SK-N-SH treated with all-trans-retinoic acid at 6 μM for 48 hours (cell line): Measurements from ENCODE around the gene ZSWIM6.

Experiments used
- ARNTL ChIP-seq: fragments of 450-650 bp; formaldehyde crosslinking; IDR thresholded peaks from 2 replicates; pipeline ENCODE4 v1.5.0; 2020; ENCODE audit warnings: low read depth, mild to moderate bottlenecking, moderate library complexity, borderline replicate concordance
- CSDC2 ChIP-seq: fragments of 250-450 bp; sonication (Bioruptor Pico); IDR thresholded peaks from 2 replicates; pipeline ENCODE4 v1.5.0; 2020; ENCODE audit warnings: mild to moderate bottlenecking, moderate library complexity
- ESRRG ChIP-seq: fragments of 250-450 bp; sonication (Bioruptor Pico); IDR thresholded peaks from 2 replicates; pipeline ENCODE4 v1.6.1; 2021; ENCODE audit warnings: mild to moderate bottlenecking
- ISL1 ChIP-seq: fragments of 250-450 bp; sonication (Bioruptor Pico); IDR thresholded peaks from 2 replicates; pipeline ENCODE4 v2.1.2; 2022; ENCODE audit warnings: mild to moderate bottlenecking, moderate library complexity
- PPARA ChIP-seq: fragments of 250-450 bp; sonication (Bioruptor Pico); IDR thresholded peaks from 2 replicates; pipeline ENCODE4 v1.5.0; 2020; ENCODE audit warnings: mild to moderate bottlenecking, borderline replicate concordance
- RARB ChIP-seq: fragments of 250-450 bp; sonication (Bioruptor Pico); IDR thresholded peaks from 2 replicates; pipeline ENCODE4 v1.8.0; 2021; ENCODE audit warnings: mild to moderate bottlenecking, moderate library complexity
- SNAI2 ChIP-seq: fragments of 250-450 bp; sonication (Bioruptor Pico); IDR thresholded peaks from 2 replicates; pipeline ENCODE4 v1.5.0; 2020; ENCODE audit warnings: mild to moderate bottlenecking, moderate library complexity
- ZFP30 ChIP-seq: fragments of 450-650 bp; formaldehyde crosslinking; IDR thresholded peaks from 2 replicates; pipeline ENCODE4 v1.5.0; 2022; ENCODE audit warnings: mild to moderate bottlenecking, moderate library complexity
- ZNF565 ChIP-seq: fragments of 450-650 bp; formaldehyde crosslinking; conservative IDR thresholded peaks from 2 replicates; pipeline ENCODE4 v1.5.0; 2020; ENCODE audit warnings: low read depth, mild to moderate bottlenecking, moderate library complexity
- ZNF8 ChIP-seq: fragments of 450-650 bp; formaldehyde crosslinking; IDR thresholded peaks from 2 replicates; pipeline ENCODE4 v1.5.0; 2020; ENCODE audit warnings: mild to moderate bottlenecking, moderate library complexity
- TF ChIP-seq, protein P1 (sequence below): fragments of 250-450 bp; sonication (Bioruptor Pico); IDR thresholded peaks from 2 replicates; pipeline ENCODE4 v1.5.0; 2020; ENCODE audit warnings: mild to moderate bottlenecking, moderate library complexity
- TF ChIP-seq, protein P2 (sequence below): fragments of 250-450 bp; sonication (Bioruptor Pico); IDR thresholded peaks from 2 replicates; pipeline ENCODE4 v1.5.1; 2020; ENCODE audit warnings: low read depth, mild to moderate bottlenecking, moderate library complexity
- TF ChIP-seq, protein P3 (sequence below): fragments of 250-450 bp; sonication (Bioruptor Pico); IDR thresholded peaks from 2 replicates; pipeline ENCODE4 v1.8.0; 2020; ENCODE audit warnings: mild to moderate bottlenecking, moderate library complexity, borderline replicate concordance
- TF ChIP-seq, protein P4 (sequence below): fragments of 250-450 bp; sonication (Bioruptor Pico); IDR thresholded peaks from 2 replicates; pipeline ENCODE4 v1.8.0; 2021; ENCODE audit warnings: low read depth, mild to moderate bottlenecking, moderate library complexity, borderline replicate concordance

DNA sequence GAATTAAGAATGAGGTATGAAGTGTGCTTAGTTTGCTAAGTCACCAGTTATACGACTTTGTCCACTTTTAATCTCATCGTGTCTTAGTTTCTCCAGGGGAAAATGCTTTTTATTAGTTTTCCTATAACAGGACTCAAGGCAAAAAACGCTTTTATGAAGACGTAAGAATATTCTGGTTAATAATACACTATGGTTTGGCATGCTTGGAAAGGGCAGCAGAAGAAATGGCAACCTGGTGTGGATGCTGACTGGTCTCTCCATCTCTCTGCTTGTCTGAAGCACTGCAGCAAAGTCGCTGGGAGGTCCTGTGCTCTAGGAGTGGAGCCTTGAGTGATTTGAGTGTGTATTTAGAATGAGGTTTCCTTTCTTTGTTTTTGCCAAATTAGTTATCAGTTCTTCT is 78.8 kb downstream of the ZSWIM6 start:
- TF ChIP-seq ZNF8 (CRISPR knock-in tag) = no peak
- TF ChIP-seq ARNTL = no peak
- TF ChIP-seq RARB = no peak
- TF ChIP-seq ZFP30 (CRISPR knock-in tag) = no peak
- TF ChIP-seq ZNF565 (CRISPR knock-in tag) = no peak
- no peak for TF ChIP-seq CSDC2
- TF ChIP-seq, protein P1, sequence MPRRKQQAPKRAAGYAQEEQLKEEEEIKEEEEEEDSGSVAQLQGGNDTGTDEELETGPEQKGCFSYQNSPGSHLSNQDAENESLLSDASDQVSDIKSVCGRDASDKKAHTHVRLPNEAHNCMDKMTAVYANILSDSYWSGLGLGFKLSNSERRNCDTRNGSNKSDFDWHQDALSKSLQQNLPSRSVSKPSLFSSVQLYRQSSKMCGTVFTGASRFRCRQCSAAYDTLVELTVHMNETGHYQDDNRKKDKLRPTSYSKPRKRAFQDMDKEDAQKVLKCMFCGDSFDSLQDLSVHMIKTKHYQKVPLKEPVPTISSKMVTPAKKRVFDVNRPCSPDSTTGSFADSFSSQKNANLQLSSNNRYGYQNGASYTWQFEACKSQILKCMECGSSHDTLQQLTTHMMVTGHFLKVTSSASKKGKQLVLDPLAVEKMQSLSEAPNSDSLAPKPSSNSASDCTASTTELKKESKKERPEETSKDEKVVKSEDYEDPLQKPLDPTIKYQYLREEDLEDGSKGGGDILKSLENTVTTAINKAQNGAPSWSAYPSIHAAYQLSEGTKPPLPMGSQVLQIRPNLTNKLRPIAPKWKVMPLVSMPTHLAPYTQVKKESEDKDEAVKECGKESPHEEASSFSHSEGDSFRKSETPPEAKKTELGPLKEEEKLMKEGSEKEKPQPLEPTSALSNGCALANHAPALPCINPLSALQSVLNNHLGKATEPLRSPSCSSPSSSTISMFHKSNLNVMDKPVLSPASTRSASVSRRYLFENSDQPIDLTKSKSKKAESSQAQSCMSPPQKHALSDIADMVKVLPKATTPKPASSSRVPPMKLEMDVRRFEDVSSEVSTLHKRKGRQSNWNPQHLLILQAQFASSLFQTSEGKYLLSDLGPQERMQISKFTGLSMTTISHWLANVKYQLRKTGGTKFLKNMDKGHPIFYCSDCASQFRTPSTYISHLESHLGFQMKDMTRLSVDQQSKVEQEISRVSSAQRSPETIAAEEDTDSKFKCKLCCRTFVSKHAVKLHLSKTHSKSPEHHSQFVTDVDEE (CRISPR knock-in tag) = no peak
- TF ChIP-seq, protein P2, sequence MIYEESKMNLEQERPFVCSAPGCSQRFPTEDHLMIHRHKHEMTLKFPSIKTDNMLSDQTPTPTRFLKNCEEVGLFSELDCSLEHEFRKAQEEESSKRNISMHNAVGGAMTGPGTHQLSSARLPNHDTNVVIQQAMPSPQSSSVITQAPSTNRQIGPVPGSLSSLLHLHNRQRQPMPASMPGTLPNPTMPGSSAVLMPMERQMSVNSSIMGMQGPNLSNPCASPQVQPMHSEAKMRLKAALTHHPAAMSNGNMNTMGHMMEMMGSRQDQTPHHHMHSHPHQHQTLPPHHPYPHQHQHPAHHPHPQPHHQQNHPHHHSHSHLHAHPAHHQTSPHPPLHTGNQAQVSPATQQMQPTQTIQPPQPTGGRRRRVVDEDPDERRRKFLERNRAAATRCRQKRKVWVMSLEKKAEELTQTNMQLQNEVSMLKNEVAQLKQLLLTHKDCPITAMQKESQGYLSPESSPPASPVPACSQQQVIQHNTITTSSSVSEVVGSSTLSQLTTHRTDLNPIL = no peak
- TF ChIP-seq SNAI2 (CRISPR knock-in tag) = no peak
- TF ChIP-seq PPARA (CRISPR knock-in tag) = no peak
- TF ChIP-seq, protein P3, sequence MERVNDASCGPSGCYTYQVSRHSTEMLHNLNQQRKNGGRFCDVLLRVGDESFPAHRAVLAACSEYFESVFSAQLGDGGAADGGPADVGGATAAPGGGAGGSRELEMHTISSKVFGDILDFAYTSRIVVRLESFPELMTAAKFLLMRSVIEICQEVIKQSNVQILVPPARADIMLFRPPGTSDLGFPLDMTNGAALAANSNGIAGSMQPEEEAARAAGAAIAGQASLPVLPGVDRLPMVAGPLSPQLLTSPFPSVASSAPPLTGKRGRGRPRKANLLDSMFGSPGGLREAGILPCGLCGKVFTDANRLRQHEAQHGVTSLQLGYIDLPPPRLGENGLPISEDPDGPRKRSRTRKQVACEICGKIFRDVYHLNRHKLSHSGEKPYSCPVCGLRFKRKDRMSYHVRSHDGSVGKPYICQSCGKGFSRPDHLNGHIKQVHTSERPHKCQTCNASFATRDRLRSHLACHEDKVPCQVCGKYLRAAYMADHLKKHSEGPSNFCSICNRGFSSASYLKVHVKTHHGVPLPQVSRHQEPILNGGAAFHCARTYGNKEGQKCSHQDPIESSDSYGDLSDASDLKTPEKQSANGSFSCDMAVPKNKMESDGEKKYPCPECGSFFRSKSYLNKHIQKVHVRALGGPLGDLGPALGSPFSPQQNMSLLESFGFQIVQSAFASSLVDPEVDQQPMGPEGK (CRISPR knock-in tag) = no peak
- TF ChIP-seq ISL1 = no peak
- no peak for TF ChIP-seq ESRRG
- TF ChIP-seq, protein P4, sequence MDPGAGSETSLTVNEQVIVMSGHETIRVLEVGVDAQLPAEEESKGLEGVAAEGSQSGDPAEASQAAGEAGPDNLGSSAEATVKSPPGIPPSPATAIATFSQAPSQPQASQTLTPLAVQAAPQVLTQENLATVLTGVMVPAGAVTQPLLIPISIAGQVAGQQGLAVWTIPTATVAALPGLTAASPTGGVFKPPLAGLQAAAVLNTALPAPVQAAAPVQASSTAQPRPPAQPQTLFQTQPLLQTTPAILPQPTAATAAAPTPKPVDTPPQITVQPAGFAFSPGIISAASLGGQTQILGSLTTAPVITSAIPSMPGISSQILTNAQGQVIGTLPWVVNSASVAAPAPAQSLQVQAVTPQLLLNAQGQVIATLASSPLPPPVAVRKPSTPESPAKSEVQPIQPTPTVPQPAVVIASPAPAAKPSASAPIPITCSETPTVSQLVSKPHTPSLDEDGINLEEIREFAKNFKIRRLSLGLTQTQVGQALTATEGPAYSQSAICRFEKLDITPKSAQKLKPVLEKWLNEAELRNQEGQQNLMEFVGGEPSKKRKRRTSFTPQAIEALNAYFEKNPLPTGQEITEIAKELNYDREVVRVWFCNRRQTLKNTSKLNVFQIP (CRISPR knock-in tag) = no peak
